Adipocyte (in vitro differentiated cells): ENCODE measurements around the gene ATXN7L1.

Source experiments
- DNase-seq: peaks from one replicate; pipeline ENCODE4 v3.0.0-alpha.2; 2015; ENCODE audit warnings: low read depth
- H3K27me3 ChIP-seq: replicated peaks from 2 replicates; pipeline ENCODE4 v1.7.0; 2013; ENCODE audit warnings: mild to moderate bottlenecking, low read length, moderate library complexity; ENCODE audit not compliant: control insufficient read depth, insufficient read depth
- H3K36me3 ChIP-seq: 2 replicates; pipeline ENCODE4 v1.7.0; 2013; ENCODE audit warnings: low read length, mild to moderate bottlenecking, moderate library complexity; ENCODE audit not compliant: control insufficient read depth, insufficient read depth, severe bottlenecking
- H3K4me1 ChIP-seq: 2 replicates; pipeline ENCODE4 v1.7.0; 2013; ENCODE audit warnings: mild to moderate bottlenecking, low read length, moderate library complexity; ENCODE audit not compliant: control insufficient read depth, insufficient read depth
- H3K4me3 ChIP-seq: 2 replicates; pipeline ENCODE4 v1.7.0; 2013; ENCODE audit warnings: mild to moderate bottlenecking, low read length, moderate library complexity
- H3K9ac ChIP-seq: 2 replicates; pipeline ENCODE4 v1.7.0; 2013; ENCODE audit warnings: mild to moderate bottlenecking, low read length, moderate library complexity
- H3K9me3 ChIP-seq: 2 replicates; pipeline ENCODE4 v1.7.0; 2013; ENCODE audit warnings: mild to moderate bottlenecking, low read length, moderate library complexity; ENCODE audit not compliant: control insufficient read depth

Gene ATXN7L1

DNA sequence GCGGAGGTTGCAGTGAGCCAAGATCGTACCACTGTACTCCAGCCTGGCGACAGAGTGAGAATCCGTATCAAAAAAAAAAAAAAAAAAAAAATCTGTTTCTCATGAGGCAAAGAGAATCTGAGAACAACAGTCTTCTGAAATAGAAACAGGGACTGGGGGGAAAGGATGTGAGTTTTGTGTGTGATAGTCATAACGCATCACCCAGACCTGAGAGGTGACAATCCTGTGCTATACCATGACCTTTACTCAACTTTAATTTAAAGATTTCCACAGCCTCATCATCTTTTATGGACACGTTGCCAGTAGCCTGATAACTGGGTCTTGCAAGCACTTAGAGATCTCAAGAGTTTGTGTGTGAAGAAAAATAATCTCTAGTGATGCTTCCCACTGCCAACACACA, 2.3 kb downstream of the ATXN7L1 start:
- no peaks in the 10 kb centered on the region for H3K27me3 ChIP-seq
- H3K36me3 ChIP-seq: no peaks in the 10 kb centered on the region
- H3K4me1 ChIP-seq: peaks cover 24% of the 10 kb centered on the region
- H3K9me3 ChIP-seq: no peaks in the 10 kb centered on the region
- DNase-seq: no peak
- H3K4me3 ChIP-seq: no peak overlapping the region
- H3K9ac ChIP-seq: no peak overlapping the region

DNA sequence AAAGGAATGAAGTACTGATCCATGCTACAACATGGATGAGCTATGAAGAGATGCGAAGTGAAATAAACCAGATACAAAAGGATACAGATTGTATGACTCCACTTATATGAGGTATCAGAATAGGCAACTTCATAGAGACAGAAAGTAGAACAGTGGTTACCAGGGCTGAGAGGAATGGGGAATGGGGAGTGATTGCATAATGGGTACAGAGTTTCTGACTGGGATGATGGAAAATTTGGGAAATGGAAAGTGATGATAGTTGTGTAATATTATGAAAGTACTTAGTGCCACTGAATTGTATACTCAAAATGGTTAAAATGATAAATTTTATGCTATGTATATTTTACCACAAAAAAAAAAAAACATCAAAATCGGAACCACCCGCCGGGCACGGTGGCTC, 3.9 kb downstream of the ATXN7L1 start:
- Histone ChIP-seq H3K27me3 (no peaks in the 10 kb centered on the region), H3K4me1 (peaks cover 11% of the 10 kb centered on the region), H3K9ac (no peak overlapping the region), H3K4me3 (no peak overlapping the region), H3K9me3 (no peaks in the 10 kb centered on the region), H3K36me3 (no peaks in the 10 kb centered on the region)
- DNase-seq: no peak

DNA sequence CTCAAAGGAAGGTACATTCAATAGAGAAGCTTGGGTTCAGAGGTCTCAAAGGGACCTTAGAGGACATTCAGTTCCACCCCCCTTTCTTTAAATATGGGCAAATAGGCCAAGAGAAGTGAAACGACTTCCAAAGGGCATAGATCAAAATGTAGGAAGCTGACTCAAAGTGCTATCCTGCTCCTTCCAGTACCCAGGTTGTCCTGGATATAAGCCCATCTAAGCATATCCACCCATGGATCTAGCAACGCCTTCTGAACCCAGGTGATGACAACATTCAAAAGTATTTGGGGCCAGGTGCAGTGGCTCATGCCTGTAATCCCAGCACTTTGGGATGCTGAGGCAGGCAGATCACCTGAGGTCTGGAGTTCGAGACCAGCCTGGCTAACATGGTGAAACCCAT, 5.3 kb downstream of the ATXN7L1 start:
- Histone ChIP-seq H3K9ac (no peak overlapping the region), H3K4me1 (peaks cover 11% of the 10 kb centered on the region), H3K4me3 (no peak overlapping the region), H3K9me3 (no peaks in the 10 kb centered on the region), H3K27me3 (no peaks in the 10 kb centered on the region), H3K36me3 (peaks cover under 1% of the 10 kb centered on the region)
- no peak for DNase-seq

DNA sequence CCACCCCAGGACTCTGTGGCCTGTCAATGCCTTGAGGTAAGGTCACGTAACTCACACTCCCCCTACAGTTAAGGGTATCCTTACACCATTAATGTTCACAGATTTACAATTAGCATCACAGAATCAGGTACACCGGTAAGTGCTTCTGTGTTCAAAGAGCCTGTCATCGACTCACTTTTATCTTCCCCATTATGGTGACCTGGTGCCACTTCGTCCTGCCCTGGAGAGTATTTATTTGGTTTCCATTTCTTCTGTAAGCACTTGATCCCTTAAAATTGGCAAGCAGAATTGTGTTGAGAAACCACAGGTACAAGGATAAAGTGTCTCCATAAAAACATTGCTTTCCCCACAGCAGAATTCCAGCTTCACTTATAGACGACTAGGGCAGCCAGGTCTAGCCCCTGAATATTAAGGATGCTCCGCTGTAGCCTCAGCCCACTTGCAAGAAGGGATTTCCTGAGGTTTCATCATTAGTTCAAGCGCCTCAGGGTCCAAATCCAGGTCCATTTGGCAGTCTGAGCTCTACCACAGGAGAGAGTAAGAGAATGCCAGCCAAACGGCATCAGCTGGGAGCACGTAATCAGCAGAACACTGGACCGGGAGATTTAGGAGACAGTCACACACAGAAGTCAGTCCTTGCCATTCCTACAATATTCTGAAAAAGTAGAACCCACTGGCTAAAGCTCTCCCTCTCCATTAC, 10.1 kb downstream of the ATXN7L1 start:
- H3K9me3 ChIP-seq: no peaks in the 10 kb centered on the region
- no peaks in the 10 kb centered on the region for H3K4me1 ChIP-seq
- no peaks in the 10 kb centered on the region for H3K27me3 ChIP-seq
- H3K36me3 ChIP-seq: peaks cover 7% of the 10 kb centered on the region
- no peak for DNase-seq
- no peak overlapping the region for H3K4me3 ChIP-seq
- H3K9ac ChIP-seq: no peak overlapping the region

DNA sequence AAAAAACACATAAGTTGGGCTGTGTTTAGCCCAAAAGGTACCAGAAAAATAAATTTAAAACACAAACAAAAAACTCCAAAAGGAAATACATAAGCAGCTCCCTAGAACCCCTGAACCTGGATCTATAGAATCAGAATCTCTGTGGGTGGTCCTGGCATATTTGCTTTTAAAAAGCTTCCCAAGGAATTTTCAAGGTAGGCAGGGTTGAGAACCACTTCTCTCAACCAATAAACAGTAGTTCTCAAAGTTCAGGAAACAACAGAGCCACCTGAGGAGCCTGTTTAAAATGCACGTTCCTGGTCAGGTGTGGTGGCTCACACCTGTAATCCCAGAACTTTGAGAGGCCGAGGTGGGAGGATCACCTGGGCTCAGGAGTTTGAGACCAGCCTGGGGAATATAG, 12.5 kb downstream of the ATXN7L1 start:
- Histone ChIP-seq H3K4me3 (no peak overlapping the region), H3K4me1 (no peaks in the 10 kb centered on the region), H3K9ac (no peak overlapping the region), H3K36me3 (peaks cover 7% of the 10 kb centered on the region), H3K9me3 (no peaks in the 10 kb centered on the region), H3K27me3 (no peaks in the 10 kb centered on the region)
- DNase-seq: no peak

DNA sequence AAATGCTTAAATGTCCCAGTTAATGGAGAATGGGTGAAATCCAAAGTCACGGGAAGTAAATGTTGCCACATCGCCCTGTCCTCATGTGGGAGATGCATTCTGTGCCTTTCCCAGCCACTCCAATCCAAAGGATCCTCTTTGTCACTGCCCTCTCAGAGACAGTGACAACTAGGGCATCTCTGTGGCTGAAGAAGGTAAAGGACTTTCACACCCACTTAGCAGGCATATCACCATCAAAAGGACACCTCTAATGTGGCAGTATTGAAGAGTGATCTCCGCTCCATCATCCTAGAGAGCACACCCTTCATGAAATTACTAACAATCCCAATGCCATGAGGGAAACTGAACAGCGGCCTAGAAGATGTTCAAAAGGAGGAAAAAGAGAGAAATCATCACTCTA, 13.6 kb downstream of the ATXN7L1 start:
- no peak for DNase-seq
- no peaks in the 10 kb centered on the region for H3K4me1 ChIP-seq
- no peak overlapping the region for H3K9ac ChIP-seq
- no peak overlapping the region for H3K4me3 ChIP-seq
- H3K36me3 ChIP-seq: peaks cover 7% of the 10 kb centered on the region
- H3K9me3 ChIP-seq: no peaks in the 10 kb centered on the region
- no peaks in the 10 kb centered on the region for H3K27me3 ChIP-seq

DNA sequence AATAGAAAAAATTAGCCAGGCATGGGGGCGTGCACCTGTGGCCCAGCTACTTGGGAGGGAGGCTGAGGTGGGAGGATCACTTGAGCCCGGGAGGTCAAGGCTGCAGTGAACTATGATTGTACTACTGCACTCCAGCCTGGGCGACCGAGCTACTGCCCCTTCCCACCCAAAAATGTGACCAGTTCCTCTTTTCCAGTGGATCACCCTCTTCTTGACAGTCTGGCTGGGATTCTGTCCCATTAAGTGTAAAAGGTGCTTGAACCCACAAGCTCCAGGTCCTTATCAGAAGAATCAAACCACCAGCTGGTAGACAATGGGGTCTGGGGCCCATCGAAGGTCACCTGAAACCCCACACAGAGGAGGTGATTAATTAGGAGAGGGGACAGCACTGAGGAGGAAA, 14.1 kb downstream of the ATXN7L1 start:
- H3K36me3 ChIP-seq: peaks cover 7% of the 10 kb centered on the region
- H3K4me3 ChIP-seq: no peak overlapping the region
- no peaks in the 10 kb centered on the region for H3K9me3 ChIP-seq
- H3K27me3 ChIP-seq: no peaks in the 10 kb centered on the region
- no peaks in the 10 kb centered on the region for H3K4me1 ChIP-seq
- DNase-seq: no peak
- no peak overlapping the region for H3K9ac ChIP-seq

DNA sequence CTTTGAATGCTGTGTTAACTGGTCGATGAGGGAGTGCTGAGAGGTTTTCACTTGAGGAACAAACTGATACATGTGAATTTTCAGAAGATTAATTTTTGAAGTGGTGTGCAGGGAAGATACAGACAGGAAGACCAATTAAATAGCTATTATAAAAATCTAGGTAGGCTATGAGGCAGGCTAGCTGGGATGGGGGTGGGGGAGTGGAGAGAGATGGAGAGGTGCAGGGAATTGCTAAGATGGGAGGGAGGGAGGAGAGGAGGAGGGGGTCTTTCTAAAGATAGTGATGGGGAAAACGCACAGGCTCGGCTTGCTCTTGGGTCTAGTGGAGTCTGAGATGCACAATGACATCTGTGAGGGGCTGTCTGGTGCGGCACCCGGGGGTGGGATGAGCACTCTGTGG, 15.2 kb downstream of the ATXN7L1 start:
- Histone ChIP-seq H3K4me1 (no peaks in the 10 kb centered on the region), H3K4me3 (no peak overlapping the region), H3K36me3 (peaks cover 7% of the 10 kb centered on the region), H3K27me3 (no peaks in the 10 kb centered on the region), H3K9me3 (no peaks in the 10 kb centered on the region), H3K9ac (no peak overlapping the region)
- DNase-seq: no peak

DNA sequence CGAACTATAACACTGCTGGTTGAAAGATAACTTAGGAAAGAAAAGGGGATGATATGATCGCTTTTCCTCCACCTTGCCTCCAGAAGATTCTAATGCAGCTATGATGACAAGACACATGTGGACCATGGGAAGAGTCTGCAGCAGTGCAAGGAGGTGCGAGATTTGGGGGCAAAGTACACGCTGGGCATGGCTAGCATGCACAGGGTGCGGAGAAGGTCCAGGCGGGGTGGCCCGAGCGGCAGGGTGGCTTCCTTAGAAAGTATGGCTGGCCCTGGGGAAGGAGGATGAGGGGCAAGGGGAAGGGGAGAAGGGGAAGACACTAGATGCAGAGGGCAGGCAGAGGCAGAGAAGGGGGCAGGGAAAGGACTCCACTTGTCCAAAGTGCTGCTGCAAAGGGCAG, 15.6 kb downstream of the ATXN7L1 start:
- Histone ChIP-seq H3K27me3 (no peaks in the 10 kb centered on the region), H3K9me3 (no peaks in the 10 kb centered on the region), H3K4me3 (no peak overlapping the region), H3K36me3 (peaks cover 3% of the 10 kb centered on the region), H3K9ac (no peak overlapping the region), H3K4me1 (no peaks in the 10 kb centered on the region)
- DNase-seq: no peak

DNA sequence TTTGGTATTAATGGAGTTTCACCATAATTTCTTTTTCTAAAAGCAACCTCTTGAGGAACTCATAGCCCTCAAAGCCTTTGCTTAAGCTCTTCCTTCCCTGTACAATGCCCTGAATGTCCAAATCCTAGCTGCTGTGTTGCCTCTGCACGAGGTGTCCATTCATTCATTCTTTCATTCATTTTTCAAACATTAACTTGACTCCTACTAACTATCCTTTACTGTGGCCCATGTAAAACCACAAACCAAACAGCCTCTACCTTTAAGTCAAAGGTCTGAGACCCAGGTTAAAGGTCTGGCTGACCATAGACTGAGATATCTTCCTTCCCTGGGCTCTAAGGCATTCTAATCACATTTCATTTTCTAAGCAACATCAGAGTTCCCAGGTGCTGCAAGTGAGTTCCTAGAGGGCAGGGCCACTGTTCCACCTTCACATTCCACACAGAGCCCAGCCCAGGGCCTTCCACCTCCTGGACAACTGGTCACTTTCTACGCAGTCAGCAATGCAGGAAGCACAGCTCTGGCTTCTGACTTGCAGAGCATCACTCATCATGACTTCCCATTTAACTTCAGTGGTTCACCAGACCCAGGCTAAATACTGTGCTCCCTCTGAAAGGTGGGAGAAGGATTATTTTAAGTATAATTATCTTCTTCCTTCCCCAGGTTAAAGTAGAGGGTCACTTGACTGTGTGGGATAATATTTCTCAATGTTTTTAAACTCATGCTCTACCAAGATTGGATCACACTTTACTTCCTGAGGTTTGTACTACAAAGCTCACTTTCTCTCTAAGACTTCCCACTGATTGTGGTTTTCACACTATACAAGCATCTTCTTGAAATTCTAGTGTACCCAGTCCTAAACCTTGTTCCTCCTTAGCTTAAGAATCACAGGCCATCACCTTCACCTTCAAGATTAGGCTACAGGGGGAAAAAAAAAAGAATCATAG, 19.1 kb downstream of the ATXN7L1 start:
- no peaks in the 10 kb centered on the region for H3K36me3 ChIP-seq
- no peaks in the 10 kb centered on the region for H3K27me3 ChIP-seq
- DNase-seq: no peak
- H3K9me3 ChIP-seq: no peaks in the 10 kb centered on the region
- H3K4me3 ChIP-seq: no peak overlapping the region
- H3K9ac ChIP-seq: no peak overlapping the region
- H3K4me1 ChIP-seq: peaks cover 11% of the 10 kb centered on the region

DNA sequence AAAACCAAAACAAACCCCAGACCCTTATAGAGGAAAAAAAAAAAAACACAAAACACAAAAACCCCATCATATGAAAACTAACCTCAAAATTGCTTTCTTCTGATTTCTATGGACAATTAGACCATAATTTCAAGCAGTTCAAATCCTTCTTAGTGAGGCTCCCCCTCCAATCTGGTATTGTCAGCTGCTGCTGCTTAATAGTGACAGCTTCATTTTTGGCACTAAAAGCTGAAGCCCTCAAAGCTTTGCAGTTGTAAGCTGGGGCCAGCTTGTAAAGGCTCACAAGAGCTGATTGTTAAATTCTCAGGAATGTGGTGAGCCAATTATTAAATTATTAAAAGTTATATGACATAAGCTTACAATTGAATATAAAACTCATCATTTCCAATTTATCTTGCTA, 21.9 kb downstream of the ATXN7L1 start:
- Histone ChIP-seq H3K4me1 (peaks cover 11% of the 10 kb centered on the region), H3K9ac (peak overlapping the region; percentile 16), H3K27me3 (no peaks in the 10 kb centered on the region), H3K36me3 (no peaks in the 10 kb centered on the region), H3K9me3 (no peaks in the 10 kb centered on the region), H3K4me3 (no peak overlapping the region)
- no peak for DNase-seq
